GM11168 (cell line): ENCODE results near the gene FGFRL1.

Experiments used
- in situ Hi-C: fragments of 300-500 bp; cut with MboI; formaldehyde crosslinking; loops from one replicate; pipeline ENCODE4 v1.12.0; 2022; ENCODE audit warnings: low sequenced_read_pairs; ENCODE audit not compliant: unreplicated experiment

FGFRL1 gene, protein sequence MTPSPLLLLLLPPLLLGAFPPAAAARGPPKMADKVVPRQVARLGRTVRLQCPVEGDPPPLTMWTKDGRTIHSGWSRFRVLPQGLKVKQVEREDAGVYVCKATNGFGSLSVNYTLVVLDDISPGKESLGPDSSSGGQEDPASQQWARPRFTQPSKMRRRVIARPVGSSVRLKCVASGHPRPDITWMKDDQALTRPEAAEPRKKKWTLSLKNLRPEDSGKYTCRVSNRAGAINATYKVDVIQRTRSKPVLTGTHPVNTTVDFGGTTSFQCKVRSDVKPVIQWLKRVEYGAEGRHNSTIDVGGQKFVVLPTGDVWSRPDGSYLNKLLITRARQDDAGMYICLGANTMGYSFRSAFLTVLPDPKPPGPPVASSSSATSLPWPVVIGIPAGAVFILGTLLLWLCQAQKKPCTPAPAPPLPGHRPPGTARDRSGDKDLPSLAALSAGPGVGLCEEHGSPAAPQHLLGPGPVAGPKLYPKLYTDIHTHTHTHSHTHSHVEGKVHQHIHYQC

DNA sequence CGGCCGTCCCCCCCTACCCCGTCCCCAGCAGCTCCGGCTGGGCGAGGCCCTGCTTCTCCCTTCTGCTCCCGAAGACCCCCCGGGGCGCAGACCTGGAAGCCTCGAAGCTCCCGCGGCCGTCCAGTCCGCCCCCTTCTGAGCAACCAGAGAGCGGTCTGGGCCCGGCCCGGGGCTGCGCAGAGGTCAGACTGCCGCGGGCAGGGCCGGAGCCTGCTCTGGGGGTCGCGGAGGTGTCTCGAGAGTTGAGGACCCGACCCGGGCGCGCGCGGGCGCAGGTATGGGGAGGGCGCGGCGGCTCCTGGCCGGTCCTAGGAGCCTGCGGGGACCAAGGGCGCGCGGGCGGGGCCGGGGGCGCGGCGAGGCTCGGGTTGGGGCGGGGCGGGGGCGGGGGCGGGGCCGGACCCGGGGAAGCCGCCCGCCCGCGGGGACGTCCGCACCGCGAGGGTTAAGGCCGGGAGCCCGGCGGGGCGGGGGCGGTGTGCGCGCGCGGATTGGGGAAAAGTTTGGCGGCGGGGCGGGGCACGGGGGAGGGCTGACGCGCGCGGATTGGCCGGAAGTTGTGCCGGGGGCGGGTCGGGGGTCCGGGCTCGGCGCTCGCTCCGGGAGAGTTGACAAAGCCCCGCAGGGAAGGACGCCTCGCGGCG is at the start of gene FGFRL1:
Gene FGFRL1 (plus strand): TSS at position 605 of the 644 bp plus-strand sequence. CDS start 860 bp downstream, outside the sequence.
- in situ Hi-C loops = no loop called here

DNA sequence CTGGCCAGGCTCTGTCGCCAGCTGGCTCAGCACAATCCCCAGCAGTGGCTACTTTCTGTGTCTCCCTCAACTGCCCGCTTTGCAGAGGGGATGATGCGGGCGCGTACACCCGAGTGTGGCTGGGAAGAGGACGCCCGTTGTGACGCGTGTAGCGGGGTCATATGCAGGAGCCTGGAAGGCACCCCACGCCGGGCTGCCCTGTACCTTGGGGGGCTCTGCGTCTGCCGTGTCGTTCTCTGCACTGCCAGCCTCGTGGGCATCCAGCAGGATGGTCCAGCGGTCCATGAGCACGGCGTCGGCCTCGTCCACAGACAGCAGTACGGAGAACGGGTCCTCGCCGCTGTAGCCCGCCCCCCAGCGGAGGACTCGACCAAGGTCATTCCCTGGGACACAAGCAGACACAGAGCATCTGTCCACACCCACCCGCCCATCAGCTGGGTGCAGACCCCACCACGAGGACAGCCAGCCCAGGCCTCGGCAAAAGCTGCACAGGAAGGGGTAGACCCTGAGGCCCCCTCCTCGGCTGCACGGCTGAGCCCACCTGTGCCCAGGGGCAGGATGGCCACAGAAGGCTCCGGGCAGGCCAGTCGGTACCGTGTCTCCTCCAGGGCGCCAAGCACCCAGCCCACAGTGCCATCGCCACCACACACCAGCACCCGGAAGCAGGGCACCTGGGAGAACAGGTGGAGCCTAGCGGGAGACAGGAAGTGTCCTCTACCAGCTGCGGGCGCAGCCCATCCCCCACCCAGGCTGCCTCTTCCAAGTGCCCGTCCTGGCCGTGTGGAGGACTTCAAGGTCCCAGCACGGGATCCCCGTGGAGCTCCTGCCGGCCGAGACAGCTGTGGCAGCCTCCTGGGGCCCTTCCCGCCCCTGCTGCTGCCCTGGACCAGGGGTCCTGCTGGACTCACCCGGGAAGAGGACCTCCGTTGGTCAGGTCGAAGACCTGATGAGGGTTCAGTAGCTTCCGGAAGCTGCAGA is 48.9 kb upstream of the FGFRL1 start:
- in situ Hi-C loops = no loop called here

DNA sequence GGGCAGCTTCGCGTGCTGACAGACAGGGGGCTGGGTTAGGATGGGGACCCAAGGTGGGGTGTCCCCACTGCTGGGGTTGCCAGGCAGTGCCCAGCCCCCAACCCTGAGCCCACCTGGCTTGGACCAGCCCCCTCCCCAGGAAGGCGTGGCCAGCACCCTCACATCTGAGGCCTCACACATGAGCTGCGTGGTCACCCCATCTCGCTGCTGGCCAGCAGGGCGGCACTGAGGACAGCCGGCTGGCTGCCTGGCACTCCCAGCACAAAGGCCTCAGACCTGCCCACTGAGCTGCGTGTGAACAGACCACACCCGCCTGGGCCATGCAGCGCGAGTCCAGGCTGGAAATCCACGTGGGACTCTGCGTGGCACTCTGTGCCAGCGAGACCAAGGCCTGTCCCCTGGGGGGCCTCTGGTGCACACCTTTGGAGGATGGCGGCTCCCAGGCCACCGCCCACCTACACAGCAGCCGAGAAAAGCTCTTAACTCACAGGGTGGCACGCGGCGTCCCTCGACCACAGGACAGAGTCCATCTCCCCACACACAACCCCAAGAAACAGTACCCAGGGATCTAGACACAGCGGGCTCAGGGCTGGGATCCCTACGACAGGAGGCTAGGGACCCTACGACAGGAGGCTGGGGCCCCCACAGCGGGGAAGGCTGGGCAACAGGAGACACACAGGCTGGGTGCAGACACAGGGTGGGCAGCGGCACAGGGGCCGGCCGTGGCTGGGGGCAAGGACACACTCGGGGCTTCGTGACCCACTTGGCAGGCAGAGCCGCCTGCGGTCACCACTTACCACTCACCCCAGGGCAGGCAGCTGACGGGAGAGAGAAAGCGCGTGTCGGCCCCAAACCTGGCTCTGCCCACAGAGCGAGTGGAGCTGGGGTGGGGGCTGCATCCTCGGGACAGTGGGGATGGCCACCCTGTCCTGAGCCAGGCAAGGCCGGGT is 47.9 kb upstream of the FGFRL1 start:
- in situ Hi-C loops = no loop called here

DNA sequence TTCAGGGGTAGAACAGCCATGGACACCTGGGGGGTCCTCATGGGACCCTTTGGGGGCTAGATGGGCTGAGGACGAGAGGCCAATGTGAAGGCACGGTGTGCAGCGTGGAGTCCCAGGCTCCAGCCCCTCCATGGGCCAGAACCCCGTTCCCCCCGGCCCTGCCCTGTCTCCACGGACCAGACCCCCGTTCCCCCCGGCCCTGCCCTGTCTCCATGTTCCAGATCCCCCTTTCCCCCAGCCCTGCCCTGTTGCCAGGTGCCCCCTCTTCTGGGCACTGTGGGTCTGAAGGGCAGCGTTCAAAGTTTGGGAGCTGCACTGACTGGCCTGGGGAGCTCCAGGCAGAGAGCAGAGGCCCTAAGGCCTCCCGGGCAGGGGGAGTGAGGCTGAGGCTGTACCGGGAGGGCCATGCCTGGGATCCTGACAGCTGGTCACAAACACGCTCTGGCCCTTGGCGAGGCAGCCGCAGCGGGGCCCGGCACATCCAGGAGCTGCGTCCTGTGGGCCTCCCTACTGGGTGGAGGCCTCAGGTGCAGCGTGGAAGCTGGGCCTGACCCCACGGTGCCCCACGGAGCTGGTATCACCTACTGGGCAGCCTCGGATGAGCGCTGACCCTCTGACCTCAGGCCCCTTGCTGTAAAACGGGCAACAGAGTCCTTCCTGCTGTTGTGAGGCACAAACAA is 46.9 kb upstream of the FGFRL1 start:
- in situ Hi-C loops = no loop called here

DNA sequence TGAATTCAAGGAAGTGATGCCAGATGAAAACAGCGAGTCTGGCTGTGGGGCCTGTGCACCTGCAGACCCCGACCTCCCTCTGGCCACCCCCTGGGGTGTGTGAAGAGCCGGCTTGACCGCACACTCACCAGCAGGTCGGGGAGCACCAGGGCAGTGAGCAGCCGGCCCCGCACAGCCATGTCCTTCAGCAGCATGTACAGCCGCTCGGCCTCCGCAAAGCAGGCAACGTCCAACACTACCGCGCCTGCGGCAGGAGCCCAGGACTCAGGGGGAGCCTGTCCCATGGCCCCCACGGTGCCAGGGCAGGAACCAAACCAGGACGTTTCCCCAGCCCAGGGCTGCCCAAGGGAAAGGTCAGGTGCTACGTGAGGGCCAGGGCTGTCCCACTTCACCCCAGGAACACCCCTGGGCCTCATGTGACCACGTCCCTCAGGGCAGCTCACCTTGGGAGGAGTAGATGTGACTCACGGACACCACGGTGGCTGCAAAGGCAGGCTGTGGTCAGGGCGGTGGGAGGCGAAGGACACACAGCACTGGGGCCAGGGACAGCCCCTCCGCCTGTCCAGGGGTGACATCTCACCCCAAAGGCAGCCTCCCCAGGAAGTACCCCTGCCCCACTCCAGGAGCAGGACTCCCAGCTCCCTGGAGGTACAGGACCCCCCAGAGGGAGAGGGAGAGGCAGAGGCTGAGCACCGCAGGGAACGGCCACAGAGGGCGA is 46.2 kb upstream of the FGFRL1 start:
- in situ Hi-C loops = no loop called here

DNA sequence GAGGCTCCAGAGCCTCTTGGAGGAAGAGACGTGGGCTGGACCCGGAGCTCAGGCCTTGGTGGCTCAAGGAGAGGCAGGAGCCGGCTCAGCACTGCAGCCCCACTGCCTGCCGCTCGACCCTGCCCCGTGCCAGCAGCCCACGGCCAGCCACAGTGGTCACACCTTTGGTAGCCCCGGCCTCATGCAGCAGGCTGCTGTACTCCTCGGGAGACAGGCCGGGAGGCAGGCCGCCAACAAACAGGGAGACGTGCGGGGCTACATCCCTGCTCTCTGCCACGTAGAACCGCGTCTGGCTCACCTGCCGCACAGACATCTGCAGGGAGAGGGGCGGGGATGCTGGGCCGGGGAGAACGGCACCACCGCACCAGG is 45.7 kb upstream of the FGFRL1 start:
- in situ Hi-C loops = no loop called here

DNA sequence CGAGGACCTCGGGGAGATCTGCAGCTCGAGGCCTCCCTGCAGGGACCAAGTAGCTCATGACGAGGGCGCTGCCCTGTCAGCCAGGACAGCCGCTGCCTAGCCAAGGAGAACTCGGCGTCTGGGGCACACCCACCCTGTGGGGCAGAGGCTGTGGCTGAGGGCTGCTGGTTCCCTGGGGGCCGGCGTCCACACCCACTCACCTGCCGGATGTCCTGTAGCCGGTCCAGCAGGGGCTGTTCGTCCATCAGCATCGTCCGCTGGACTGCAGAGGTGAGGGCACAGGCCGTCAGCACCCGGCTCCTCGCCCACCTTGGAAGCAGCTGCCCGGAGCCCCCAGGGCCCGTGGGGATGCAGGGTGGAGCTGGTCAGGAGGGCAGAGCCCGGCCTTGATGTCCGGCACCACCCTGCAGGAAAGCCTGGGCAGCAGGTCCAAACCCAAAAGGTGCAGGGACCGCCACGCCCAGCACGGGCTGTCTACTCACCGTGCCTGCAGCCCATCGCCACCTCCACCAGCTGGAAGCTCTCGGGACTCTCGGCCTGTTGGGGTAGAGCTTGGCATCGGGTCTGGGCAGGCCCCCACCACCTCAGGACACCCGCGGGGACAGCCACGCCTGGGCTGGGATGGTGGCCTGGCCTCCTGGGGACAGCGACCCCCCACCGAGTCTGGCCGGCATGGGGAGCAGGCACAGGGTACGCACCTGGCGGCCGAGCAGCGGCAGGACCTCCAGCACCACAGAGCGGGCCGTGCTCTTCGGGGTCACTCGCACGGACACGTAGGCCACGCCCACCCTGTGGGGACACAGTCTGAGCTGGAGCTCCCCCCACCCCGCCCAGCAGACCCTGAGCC is 44.9 kb upstream of the FGFRL1 start:
- in situ Hi-C loops = no loop called here

DNA sequence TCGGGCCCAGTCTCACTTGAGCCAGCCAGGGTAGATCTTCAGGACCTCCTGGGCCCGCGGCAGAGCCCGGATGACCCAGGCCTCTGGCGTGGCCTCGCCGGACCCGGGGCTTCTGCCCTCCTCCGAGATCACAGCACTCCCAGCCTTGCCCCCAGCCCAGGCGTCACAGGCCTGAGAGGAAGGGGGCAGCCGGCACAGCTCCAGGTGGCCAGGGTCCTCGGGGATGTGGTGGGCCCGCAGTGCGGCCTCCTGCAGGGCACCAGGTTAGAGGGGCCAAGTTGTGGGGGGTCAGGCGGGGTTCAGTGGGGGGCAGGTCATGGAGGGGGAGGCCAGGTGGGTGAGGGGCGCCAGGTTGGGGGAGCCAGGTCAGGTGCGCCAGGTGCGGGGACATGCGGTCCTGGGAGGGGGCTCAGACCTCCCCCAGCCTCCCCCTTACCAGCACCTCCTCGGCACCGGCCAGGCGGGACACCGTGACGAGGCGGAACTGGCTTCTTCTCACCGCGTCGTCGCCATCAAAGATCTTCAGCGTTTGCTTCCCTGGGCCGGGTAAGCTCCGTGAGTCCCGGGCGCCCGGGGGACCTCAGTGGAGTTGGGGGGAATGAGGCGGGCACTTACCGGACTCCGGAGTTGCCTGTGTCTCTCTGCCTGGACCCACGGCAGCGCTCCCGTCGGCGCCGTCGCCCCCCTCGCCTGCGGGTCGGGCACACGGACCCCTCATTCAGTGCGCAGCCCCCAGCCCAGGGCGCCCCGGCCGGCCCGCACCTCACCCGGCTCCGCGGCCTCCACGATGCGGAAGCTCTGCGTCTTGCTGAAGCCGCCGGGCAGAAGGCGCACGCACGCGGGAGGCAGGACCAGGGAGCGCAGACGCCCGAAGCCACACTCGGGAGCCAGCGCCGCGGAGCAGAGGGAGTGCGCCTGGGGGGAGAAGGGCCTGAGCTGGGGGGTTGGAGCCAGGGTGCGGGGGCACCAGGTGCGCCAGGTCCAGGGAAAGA is 44.0 kb upstream of the FGFRL1 start:
- in situ Hi-C loops = no loop called here

DNA sequence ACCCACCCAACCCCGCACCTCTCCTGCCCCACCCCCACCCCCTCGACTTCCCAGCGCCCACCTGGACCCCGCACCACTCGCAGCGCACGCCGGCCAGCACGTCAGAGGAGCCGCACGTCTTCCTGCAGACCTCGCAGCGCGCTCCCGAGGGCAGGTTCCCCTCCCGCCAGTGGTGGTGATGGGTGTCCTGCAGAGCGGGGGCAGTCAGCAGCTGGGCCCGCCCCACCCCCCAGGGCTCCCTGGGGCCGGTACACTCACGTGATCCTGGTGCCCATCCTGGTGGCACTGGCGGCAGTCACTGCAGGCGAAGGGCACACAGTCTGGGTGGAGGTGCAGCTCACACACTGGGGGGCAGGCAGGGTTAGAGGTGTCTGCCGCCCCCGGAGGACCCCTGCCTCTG is 43.2 kb upstream of the FGFRL1 start:
- in situ Hi-C loops = no loop called here

DNA sequence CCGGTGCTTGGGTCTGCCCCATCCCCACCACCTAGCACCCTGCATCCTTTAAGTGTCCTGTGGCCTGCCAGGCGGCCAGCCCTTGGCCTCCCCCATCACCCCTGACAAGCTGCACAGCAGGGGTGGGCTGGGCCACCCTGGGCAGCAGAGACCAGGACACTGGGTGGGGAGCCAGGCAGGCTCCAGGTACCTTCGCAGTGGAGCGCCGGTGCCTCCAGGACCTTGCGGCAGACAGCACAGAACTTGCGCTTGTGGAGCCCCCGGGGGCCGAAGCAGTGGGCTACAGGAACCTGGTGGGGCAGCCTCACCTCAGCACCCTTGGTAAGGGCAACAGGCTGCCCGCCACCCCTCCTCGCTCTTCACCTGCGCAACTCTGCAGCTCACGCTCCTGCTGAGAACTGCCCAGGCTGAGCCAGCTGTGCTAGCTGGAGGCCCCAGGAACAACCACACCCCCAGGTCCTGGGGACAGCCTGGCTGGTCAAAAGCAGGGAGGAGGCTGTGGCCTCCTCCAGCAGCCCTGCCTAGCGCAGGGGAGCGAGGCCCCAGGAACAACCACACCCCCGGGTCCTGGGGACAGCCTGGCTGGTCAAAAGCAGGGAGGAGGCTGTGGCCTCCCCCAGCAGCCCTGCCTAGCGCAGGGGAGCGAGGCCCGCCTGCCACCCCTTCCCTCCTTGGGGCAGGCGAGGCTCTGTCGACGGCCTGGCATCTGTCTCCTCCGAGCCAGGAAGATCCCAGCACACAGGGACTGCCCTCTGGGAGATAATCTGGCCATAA is 42.6 kb upstream of the FGFRL1 start:
- in situ Hi-C loops = no loop called here

DNA sequence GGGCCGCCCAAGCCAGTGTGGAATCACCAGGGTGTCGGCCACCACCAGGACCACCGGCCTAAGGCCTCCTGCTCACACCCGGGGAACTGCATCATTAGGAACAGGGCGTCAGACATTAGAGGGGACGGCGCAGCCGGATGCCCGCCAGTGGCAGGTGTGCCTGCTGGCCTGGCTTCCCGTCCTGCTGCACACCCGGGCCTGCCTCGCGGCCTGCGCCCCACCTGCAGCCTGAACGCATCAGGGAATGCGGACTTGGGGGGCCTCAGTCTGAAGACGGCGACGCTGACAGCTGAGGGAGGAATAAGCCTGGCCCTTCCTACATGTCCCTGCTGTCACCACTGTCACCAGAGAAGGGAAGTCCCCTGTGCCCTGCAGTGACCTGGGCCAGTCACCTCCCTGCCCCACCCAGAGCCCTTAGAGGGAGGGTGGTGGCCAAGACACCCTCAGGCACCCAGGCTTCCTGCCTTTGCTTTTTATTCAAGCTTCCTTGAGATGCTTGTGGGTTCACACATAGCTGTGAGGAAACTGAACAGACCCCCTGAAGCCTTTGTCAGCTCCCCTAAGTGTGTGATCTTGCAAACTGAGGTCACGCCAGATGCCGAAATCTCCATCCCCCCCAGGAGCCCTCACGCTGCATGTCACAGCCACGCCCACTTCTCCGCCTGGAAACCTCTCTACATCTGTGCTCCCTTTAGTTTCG is 41.2 kb upstream of the FGFRL1 start:
- in situ Hi-C loops = no loop called here

DNA sequence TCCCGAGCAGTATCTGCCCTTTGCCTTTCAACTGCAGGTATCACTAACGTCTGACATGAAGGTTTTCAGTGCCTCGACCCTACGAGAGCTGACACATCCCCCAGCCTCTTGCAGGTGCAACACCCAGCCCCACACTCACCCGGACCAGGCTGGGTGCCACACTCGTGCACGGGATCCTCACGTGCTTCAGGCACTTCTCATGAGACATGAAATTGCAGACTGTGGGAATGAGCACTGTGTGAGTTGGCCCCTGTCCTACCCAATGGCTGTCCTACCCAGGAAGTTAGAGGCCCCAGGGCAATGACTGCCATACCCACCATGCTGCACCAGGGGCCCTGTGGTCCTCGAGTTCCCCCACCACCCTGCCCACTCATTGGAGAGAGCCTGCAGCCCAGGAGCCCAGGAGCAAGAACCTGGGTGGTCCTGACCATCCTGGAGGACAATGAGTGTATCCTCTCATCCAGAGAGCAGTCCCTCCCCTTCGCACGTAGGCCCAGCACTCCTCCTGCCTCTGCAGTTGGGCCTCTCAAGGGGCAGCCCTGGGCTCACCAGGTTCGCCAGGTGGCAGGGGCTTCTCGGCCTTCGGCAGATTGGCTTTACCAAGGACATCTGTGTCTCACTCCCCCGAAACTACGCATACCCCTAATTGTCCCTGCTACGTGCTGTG is 40.4 kb upstream of the FGFRL1 start:
- in situ Hi-C loops = no loop called here

DNA sequence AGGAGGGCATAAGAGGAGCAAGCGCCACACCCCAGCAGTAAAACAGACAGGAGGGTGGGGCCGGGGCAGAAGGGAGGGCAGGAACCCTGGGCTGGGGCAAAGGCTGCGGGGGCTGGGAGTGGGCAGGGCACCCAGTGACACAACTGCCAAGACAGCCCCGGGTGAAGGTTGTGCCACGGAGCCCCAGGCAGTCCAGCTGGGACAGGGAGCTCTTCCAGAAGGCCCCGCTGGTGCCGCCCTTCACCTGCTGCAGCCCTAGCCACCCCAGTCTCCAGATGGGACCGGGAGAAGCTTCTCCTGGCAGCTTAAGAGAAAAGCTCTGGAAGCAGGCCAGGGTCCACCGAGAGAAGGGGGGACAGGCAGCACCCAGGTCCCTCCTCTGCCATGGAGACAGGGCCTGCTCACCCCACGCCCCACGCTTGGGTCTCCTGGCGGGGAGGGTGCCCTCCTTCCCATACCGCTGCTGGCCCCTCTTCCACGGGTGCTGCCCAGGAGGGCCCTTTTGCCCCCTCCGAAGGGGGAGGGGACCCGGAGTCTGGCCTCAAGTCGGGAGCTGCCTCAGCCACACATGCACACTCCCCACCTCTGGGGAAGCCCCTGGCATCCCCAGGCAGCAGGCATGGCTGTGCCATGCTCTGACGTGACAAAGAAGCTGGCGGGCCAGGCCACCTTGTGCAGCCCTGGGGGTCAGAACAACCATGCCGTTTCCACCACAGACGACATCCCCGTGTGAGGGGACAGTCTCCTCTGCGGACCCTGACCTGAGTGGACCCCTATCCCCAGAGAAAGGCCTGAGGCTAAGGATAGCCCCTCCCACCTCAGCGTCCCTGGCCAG is 39.5 kb upstream of the FGFRL1 start:
- in situ Hi-C loops = no loop called here
